Stimulated activated effector memory CD8-positive, alpha-beta T cell treated with anti-CD3 and anti-CD28 coated beads, Interleukin-12 subunit alpha, Interleukin-12 subunit beta, amount 100 ng/mL, for 72 hours (primary cell): Measurements from ENCODE around the gene PIR.

Experiments
- ATAC-seq: fragments of 150-1000 bp; cut with Tn5 transposase; 2 replicates; pipeline ENCODE4 v1.10.0; 2021
- DNase-seq, 2 donors: peaks; one replicate each; pipeline ENCODE4 v3.0.0; 2021 to 2022; ENCODE audit warnings: low spot score in 2 of 2
- H3K27ac Mint-ChIP-seq: one replicate; pipeline ENCODE4 v1.8.0; 2022; ENCODE audit warnings: mild to moderate bottlenecking, mixed read lengths
- H3K36me3 Mint-ChIP-seq: one replicate; pipeline ENCODE4 v1.8.0; 2022; ENCODE audit warnings: mild to moderate bottlenecking, mixed read lengths
- H3K4me1 Mint-ChIP-seq: one replicate; pipeline ENCODE4 v1.8.0; 2022; ENCODE audit warnings: mixed read lengths
- H3K4me3 Mint-ChIP-seq: one replicate; pipeline ENCODE4 v1.8.0; 2022; ENCODE audit warnings: mild to moderate bottlenecking, mixed read lengths
- H3K9me3 Mint-ChIP-seq: one replicate; pipeline ENCODE4 v1.8.0; 2022; ENCODE audit warnings: mixed read lengths

PIR gene

GRCh38 chrX:15413101-15413500 is 80.0 kb downstream of the PIR start:
- peaks cover 2% of the 10 kb centered on the region for H3K9me3 Mint-ChIP-seq
- DNase-seq: no peak
- H3K4me3 Mint-ChIP-seq: no peak overlapping the region
- no peak overlapping the region for H3K27ac Mint-ChIP-seq
- H3K36me3 Mint-ChIP-seq: no peaks in the 10 kb centered on the region
- ATAC-seq: no peak
- no peaks in the 10 kb centered on the region for H3K4me1 Mint-ChIP-seq

- H3K36me3 Mint-ChIP-seq: no peaks in the 10 kb centered on the region
- DNase-seq: no peak
- no peak overlapping the region for H3K4me3 Mint-ChIP-seq
- H3K27ac Mint-ChIP-seq: no peak overlapping the region
- no peaks in the 10 kb centered on the region for H3K4me1 Mint-ChIP-seq
- no peaks in the 10 kb centered on the region for H3K9me3 Mint-ChIP-seq
- ATAC-seq: no peak
Measured at GRCh38 chrX:15410947-15411346, 82.2 kb downstream of the PIR start.

- no peaks in the 10 kb centered on the region for H3K36me3 Mint-ChIP-seq
- H3K27ac Mint-ChIP-seq: no peak overlapping the region
- no peaks in the 10 kb centered on the region for H3K4me1 Mint-ChIP-seq
- no peaks in the 10 kb centered on the region for H3K9me3 Mint-ChIP-seq
- no peak for DNase-seq
- H3K4me3 Mint-ChIP-seq: no peak overlapping the region
- no peak for ATAC-seq
Measured at GRCh38 chrX:15410430-15410829, 82.7 kb downstream of the PIR start.

DNA sequence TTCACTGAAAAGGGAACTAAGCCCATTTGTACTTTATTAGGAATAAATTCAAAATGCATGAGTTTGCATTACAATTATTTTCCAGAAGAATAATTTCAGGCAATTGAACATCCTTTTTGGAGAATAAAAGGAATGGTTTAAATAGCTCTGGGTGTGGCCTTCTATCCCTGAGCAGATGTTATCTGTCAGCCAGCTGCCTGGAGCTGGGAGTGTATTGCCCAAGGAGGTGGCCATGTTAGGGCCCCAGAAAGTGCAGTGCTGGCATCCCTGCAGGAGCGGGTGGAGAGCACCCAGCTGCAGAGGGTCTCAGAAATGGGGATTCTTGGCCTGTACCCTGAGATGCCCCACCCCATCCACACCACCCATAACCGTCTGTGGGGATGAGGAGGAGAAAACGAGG is 87.3 kb downstream of the PIR start:
- ATAC-seq (no peak), DNase-seq (no peak)
- Mint-ChIP-seq H3K4me1 (no peaks in the 10 kb centered on the region), H3K36me3 (no peaks in the 10 kb centered on the region), H3K27ac (no peak overlapping the region), H3K9me3 (no peaks in the 10 kb centered on the region), H3K4me3 (no peak overlapping the region)

- Mint-ChIP-seq H3K27ac (no peak overlapping the region), H3K36me3 (no peaks in the 10 kb centered on the region), H3K4me1 (no peaks in the 10 kb centered on the region), H3K9me3 (no peaks in the 10 kb centered on the region), H3K4me3 (no peak overlapping the region)
- ATAC-seq: no peak
- no peak for DNase-seq
Measured at GRCh38 chrX:15404401-15405096, 88.6 kb downstream of the PIR start.

- no peak overlapping the region for H3K4me3 Mint-ChIP-seq
- no peaks in the 10 kb centered on the region for H3K4me1 Mint-ChIP-seq
- H3K36me3 Mint-ChIP-seq: no peaks in the 10 kb centered on the region
- no peak for ATAC-seq
- no peak for DNase-seq
- H3K9me3 Mint-ChIP-seq: no peaks in the 10 kb centered on the region
- no peak overlapping the region for H3K27ac Mint-ChIP-seq
Measured at GRCh38 chrX:15401378-15401777, 91.8 kb downstream of the PIR start.

- Mint-ChIP-seq H3K27ac (no peak overlapping the region), H3K36me3 (no peaks in the 10 kb centered on the region), H3K4me3 (no peak overlapping the region), H3K9me3 (no peaks in the 10 kb centered on the region), H3K4me1 (no peaks in the 10 kb centered on the region)
- DNase-seq (no peak), ATAC-seq (no peak)
Measured at GRCh38 chrX:15399962-15400391, 93.2 kb downstream of the PIR start.

GRCh38 chrX:15398874-15399273 is 94.3 kb downstream of the PIR start:
- no peak for DNase-seq
- Mint-ChIP-seq H3K4me1 (no peaks in the 10 kb centered on the region), H3K27ac (no peak overlapping the region), H3K36me3 (no peaks in the 10 kb centered on the region), H3K9me3 (no peaks in the 10 kb centered on the region), H3K4me3 (no peak overlapping the region)
- ATAC-seq: no peak

DNA sequence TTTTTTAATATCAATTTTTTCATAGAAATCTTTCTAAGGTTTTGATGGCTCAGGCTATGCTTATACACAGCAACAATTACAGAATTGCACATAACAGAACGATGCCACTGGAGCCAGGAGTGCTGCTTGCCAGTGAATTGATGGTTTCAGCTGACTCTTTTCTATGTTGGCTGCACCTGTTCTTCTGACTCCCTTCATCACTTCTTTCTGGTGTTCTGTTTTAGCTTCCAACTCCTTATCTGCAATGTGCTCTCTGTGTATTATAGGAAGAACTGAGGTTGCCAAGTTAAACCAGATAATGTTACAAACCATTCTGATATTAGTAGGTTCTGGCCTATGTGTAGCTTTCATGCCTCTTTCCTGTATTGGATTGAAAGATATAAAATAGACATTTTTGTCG is 97.3 kb downstream of the PIR start:
- ATAC-seq (no peak), DNase-seq (no peak)
- Mint-ChIP-seq H3K9me3 (no peaks in the 10 kb centered on the region), H3K4me3 (no peak overlapping the region), H3K4me1 (no peaks in the 10 kb centered on the region), H3K36me3 (no peaks in the 10 kb centered on the region), H3K27ac (no peak overlapping the region)

GRCh38 chrX:15391850-15392249 is 101.3 kb downstream of the PIR start:
- Mint-ChIP-seq H3K4me1 (no peaks in the 10 kb centered on the region), H3K4me3 (no peak overlapping the region), H3K36me3 (no peaks in the 10 kb centered on the region), H3K27ac (no peak overlapping the region), H3K9me3 (no peaks in the 10 kb centered on the region)
- no peak for ATAC-seq
- DNase-seq: no peak

GRCh38 chrX:15384304-15384703 is 108.8 kb downstream of the PIR start, which contains the start of gene VEGFD:
VEGFD (minus strand) TSS chrX:15384413; CDS start chrX:15383946, 467 bp downstream.
- H3K36me3 Mint-ChIP-seq: no peaks in the 10 kb centered on the region
- H3K27ac Mint-ChIP-seq: no peak within 1 kb of the TSS
- H3K4me3 Mint-ChIP-seq: no peak within 1 kb of the TSS
- no peaks in the 10 kb centered on the region for H3K9me3 Mint-ChIP-seq
- DNase-seq (no peak), ATAC-seq (no peak)
- no peaks in the 10 kb centered on the region for H3K4me1 Mint-ChIP-seq

GRCh38 chrX:15382813-15383212 is 110.3 kb downstream of the PIR start:
- no peaks in the 10 kb centered on the region for H3K9me3 Mint-ChIP-seq
- no peaks in the 10 kb centered on the region for H3K36me3 Mint-ChIP-seq
- no peak overlapping the region for H3K4me3 Mint-ChIP-seq
- no peaks in the 10 kb centered on the region for H3K4me1 Mint-ChIP-seq
- no peak for DNase-seq
- ATAC-seq: no peak
- no peak overlapping the region for H3K27ac Mint-ChIP-seq

- no peak for DNase-seq
- no peak for ATAC-seq
- no peaks in the 10 kb centered on the region for H3K36me3 Mint-ChIP-seq
- no peaks in the 10 kb centered on the region for H3K4me1 Mint-ChIP-seq
- H3K27ac Mint-ChIP-seq: no peak overlapping the region
- no peaks in the 10 kb centered on the region for H3K9me3 Mint-ChIP-seq
- H3K4me3 Mint-ChIP-seq: no peak overlapping the region
Measured at GRCh38 chrX:15376956-15377355, 116.2 kb downstream of the PIR start.

DNA sequence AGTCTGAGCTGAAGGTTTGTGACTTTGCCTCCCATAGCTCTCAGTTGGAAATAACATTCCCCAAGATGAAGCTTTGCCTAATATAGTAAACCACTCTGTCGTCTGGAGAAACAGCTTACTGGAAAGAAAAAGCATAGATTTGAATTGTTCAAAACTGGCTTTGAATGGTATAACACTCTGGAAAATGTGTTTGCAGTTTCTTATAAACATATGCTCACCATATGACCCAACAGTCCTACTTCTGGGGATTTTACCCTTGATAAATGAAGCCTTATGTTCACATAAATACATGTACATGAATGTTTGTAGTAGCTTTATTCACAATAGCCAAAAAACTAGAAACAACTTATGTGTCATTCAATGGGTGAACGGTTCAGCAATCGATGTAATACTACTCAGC is 119.2 kb downstream of the PIR start:
- H3K36me3 Mint-ChIP-seq: no peaks in the 10 kb centered on the region
- no peak overlapping the region for H3K4me3 Mint-ChIP-seq
- H3K27ac Mint-ChIP-seq: no peak overlapping the region
- H3K9me3 Mint-ChIP-seq: no peaks in the 10 kb centered on the region
- no peak for DNase-seq
- no peaks in the 10 kb centered on the region for H3K4me1 Mint-ChIP-seq
- ATAC-seq: no peak

- ATAC-seq (no peak), DNase-seq (no peak)
- H3K4me1 Mint-ChIP-seq: no peaks in the 10 kb centered on the region
- H3K4me3 Mint-ChIP-seq: no peak overlapping the region
- no peaks in the 10 kb centered on the region for H3K36me3 Mint-ChIP-seq
- no peaks in the 10 kb centered on the region for H3K9me3 Mint-ChIP-seq
- no peak overlapping the region for H3K27ac Mint-ChIP-seq
Measured at GRCh38 chrX:15366506-15367352, 126.4 kb downstream of the PIR start.

- Mint-ChIP-seq H3K9me3 (no peaks in the 10 kb centered on the region), H3K27ac (no peak overlapping the region), H3K4me1 (no peaks in the 10 kb centered on the region), H3K4me3 (no peak overlapping the region), H3K36me3 (no peaks in the 10 kb centered on the region)
- no peak for DNase-seq
- no peak for ATAC-seq
Measured at GRCh38 chrX:15359701-15360100, 133.4 kb downstream of the PIR start.
